K562 (cell line): ENCODE results near the gene RASGRP4. TPM values are rescaled to one million over a fixed set of nuclear protein-coding genes. Genes with fewer than 3 reads are reported as not detected.

Experiments used
- EP400 ChIP-seq: fragments of 450-650 bp; IDR thresholded peaks from 2 replicates; pipeline ENCODE4 v1.6.1; 2017; ENCODE audit warnings: antibody characterized with exemption, mild to moderate bottlenecking, moderate library complexity
- FIP1L1 ChIP-seq: fragments of 200-400 bp; formaldehyde crosslinking; IDR thresholded peaks from 2 replicates; pipeline ENCODE4 v1.6.1; 2018; ENCODE audit warnings: mild to moderate bottlenecking, low read depth, low read length; ENCODE audit not compliant: poor library complexity, severe bottlenecking
- MED1 ChIP-seq: sonication (generic); formaldehyde crosslinking; IDR thresholded peaks from 2 replicates; pipeline ENCODE4 v1.8.1; 2023; ENCODE audit warnings: missing genetic modification reagents, borderline replicate concordance
- PYGO2 ChIP-seq: fragments of 450-650 bp; IDR thresholded peaks from 2 replicates; pipeline ENCODE4 v1.6.1; 2016; ENCODE audit warnings: mild to moderate bottlenecking, missing genetic modification characterization, moderate library complexity, missing compliant biosample characterization
- RAD51 ChIP-seq: fragments of 450-650 bp; IDR thresholded peaks from 2 replicates; pipeline ENCODE4 v1.7.1; 2016; ENCODE audit warnings: low read depth, mild to moderate bottlenecking, borderline replicate concordance
- SAFB2 ChIP-seq: fragments of 200-400 bp; formaldehyde crosslinking; IDR thresholded peaks from 2 replicates; pipeline ENCODE4 v1.6.1; 2018; ENCODE audit warnings: borderline replicate concordance, low read length, low read depth, moderate library complexity; ENCODE audit not compliant: severe bottlenecking
- polyA plus RNA-seq, 8 experiments: library from polyadenylated mRNA; depleted of rRNA in 4 of 8; stranded (reverse) in 5 of 8; unstranded in 3 of 8; fragments of >200 nt; fragmentation: Nextera tagmentation in 2 of 8; fragmentation: Illumina TruSeq in 1 of 8; extraction: Ambion mirVana in 2 of 8; extraction: Trizol in 1 of 8; gene quantifications; 2 replicates each; pipeline versions ENCODE4 v1.2.1 to v1.2.3, GENCODE V29; 2011 to 2014; ENCODE audit warnings: inconsistent platforms in 1 of 8, missing spikeins in 1 of 8
- total RNA-seq, 7 experiments: library from RNA; depleted of rRNA in 6 of 7; stranded (reverse); fragments of >200 nt in 6 of 7; fragmentation: Illumina TruSeq in 2 of 7; extraction: Trizol in 2 of 7; gene quantifications; 2 replicates each; pipeline versions ENCODE4 v1.2.1 to v1.2.3, GENCODE V29; 2011 to 2021; ENCODE audit warnings: low replicate concordance in 1 of 7
- TF ChIP-seq, protein P1 (sequence below): fragments of 250-450 bp; sonication (Bioruptor Pico); IDR thresholded peaks from 2 replicates; pipeline ENCODE4 v1.5.0; 2022; ENCODE audit warnings: mild to moderate bottlenecking
- TF ChIP-seq, protein P2 (sequence below): IDR thresholded peaks from 2 replicates; pipeline ENCODE4 v1.6.1; 2012; ENCODE audit warnings: low read depth, low read length, improper control_type of control experiment, borderline replicate concordance

The RASGRP4 gene
- total and polyA plus RNA-seq, 9 of the 15 experiments (the other 6 are each of a cell fraction or from before 2014, with no cell fraction given) = 0.39 to 4.6 (median 3.8) TPM

DNA sequence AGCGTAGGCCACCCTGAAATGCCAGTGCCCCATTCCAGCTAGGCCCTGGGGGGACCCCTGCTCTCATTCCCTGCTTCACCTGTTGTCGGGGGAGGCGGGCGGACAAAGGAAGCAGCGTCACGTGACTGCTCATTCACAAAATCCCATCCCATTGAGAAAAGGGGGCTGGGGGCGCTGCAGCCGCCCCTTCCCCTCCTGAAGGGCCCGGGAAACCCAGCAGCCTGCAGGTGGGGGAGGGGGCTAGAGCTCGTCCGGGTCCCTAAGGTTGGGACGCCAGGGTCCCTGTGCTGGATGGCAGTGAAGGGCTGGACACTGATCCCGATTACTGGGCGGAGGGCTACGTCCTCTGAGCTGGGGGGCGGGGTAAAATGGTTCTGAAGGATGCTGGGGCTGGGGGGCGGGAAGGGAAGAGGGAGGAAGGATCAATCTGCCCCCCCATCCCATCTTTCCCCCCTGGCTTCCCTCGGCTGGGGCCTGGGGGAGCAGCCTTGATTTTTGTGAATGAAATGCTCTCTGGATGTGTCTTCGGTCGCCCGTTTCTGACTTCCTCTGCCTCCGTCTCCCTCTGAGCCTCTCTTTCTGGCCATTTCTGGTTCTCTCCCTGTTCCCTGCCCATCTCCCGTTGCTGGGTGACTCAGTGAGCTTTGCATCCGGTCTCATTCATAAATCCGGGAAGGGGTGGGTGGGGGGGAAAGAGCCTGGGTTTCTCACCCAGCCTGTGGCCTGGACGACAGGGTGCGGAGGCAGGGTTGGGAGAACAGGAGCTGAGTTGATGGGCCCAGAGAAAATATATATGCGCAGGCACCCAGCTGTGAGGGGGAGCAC is 36.7 kb downstream of the RASGRP4 start (continued):
- TF ChIP-seq, protein P1, sequence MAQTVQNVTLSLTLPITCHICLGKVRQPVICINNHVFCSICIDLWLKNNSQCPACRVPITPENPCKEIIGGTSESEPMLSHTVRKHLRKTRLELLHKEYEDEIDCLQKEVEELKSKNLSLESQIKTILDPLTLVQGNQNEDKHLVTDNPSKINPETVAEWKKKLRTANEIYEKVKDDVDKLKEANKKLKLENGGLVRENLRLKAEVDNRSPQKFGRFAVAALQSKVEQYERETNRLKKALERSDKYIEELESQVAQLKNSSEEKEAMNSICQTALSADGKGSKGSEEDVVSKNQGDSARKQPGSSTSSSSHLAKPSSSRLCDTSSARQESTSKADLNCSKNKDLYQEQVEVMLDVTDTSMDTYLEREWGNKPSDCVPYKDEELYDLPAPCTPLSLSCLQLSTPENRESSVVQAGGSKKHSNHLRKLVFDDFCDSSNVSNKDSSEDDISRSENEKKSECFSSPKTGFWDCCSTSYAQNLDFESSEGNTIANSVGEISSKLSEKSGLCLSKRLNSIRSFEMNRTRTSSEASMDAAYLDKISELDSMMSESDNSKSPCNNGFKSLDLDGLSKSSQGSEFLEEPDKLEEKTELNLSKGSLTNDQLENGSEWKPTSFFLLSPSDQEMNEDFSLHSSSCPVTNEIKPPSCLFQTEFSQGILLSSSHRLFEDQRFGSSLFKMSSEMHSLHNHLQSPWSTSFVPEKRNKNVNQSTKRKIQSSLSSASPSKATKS = no peak
- TF ChIP-seq FIP1L1 (no peak), SAFB2 (no peak), MED1 (no peak), PYGO2 (tag) (no peak), RAD51 (peak; percentile 84; the same call in 1 of the 2 replicates), EP400 (no peak)
- TF ChIP-seq, protein P2, sequence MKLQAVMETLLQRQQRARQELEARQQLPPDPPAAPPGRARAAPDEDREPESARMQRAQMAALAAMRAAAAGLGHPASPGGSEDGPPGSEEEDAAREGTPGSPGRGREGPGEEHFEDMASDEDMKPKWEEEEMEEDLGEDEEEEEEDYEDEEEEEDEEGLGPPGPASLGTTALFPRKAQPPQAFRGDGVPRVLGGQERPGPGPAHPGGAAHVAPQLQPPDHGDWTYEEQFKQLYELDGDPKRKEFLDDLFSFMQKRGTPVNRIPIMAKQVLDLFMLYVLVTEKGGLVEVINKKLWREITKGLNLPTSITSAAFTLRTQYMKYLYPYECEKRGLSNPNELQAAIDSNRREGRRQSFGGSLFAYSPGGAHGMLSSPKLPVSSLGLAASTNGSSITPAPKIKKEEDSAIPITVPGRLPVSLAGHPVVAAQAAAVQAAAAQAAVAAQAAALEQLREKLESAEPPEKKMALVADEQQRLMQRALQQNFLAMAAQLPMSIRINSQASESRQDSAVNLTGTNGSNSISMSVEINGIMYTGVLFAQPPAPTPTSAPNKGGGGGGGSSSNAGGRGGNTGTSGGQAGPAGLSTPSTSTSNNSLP = no peak
